OCI-LY7 (cell line): Measurements from ENCODE around the gene AGFG2. TPM values are rescaled to one million over a fixed set of nuclear protein-coding genes. Genes with fewer than 3 reads are reported as not detected.

Source experiments
- BruUV-seq: library from RNA; stranded (reverse); fragments of 400-500 nt; replicated peaks from 2 replicates; lab custom pipeline; 2021; lab: Mats Ljungman, UMichigan
- CTCF ChIA-PET: fragments of 300-600 bp; sonication (Branson Sonifier 250); formaldehyde crosslinking; loops from one replicate; lab custom pipeline; 2022; ENCODE audit warnings: antibody characterized with exemption; ENCODE audit not compliant: unreplicated experiment; lab: Charles Lee
- POLR2A ChIA-PET: fragments of 300-600 bp; sonication (Branson Sonifier 250); formaldehyde crosslinking; loops from one replicate; lab custom pipeline; 2022; ENCODE audit warnings: antibody characterized with exemption; lab: Charles Lee
- DNase-seq: peaks from one replicate; pipeline ENCODE4 v3.0.0-alpha.2; 2015; ENCODE audit warnings: low spot score
- H2AFZ ChIP-seq: fragments of 200-600 bp; sonication (generic), shearing (Covaris generic); 2 replicates; pipeline ENCODE4 v1.6.1; 2014; ENCODE audit warnings: mild to moderate bottlenecking, antibody characterized with exemption, low read length, moderate library complexity
- H3K27ac ChIP-seq: fragments of 200-600 bp; sonication (generic); 2 replicates; pipeline ENCODE4 v1.5.1; 2014; ENCODE audit warnings: mixed run types, low read depth, mild to moderate bottlenecking, moderate library complexity, low read length, inconsistent platforms; ENCODE audit not compliant: poor library complexity, severe bottlenecking
- H3K36me3 ChIP-seq: fragments of 200-600 bp; sonication (generic); 2 replicates; pipeline ENCODE4 v1.6.1; 2014; ENCODE audit warnings: mild to moderate bottlenecking, antibody characterized with exemption, low read length, moderate library complexity, mixed read lengths; ENCODE audit not compliant: insufficient read depth
- H3K4me1 ChIP-seq: fragments of 200-600 bp; sonication (generic); 2 replicates; pipeline ENCODE4 v1.5.1; 2014; ENCODE audit warnings: mild to moderate bottlenecking, low read length; ENCODE audit not compliant: insufficient read depth, poor library complexity, severe bottlenecking
- H3K4me2 ChIP-seq: fragments of 200-600 bp; sonication (generic); 2 replicates; pipeline ENCODE4 v1.6.1; 2014; ENCODE audit warnings: mild to moderate bottlenecking, low read length
- H3K4me3 ChIP-seq: fragments of 200-600 bp; sonication (generic); 2 replicates; pipeline ENCODE4 v1.5.1; 2014; ENCODE audit warnings: mild to moderate bottlenecking, low read depth, low read length; ENCODE audit not compliant: poor library complexity, severe bottlenecking
- H3K79me2 ChIP-seq: fragments of 200-600 bp; sonication (generic); 2 replicates; pipeline ENCODE4 v1.6.1; 2016; ENCODE audit warnings: low read depth, mild to moderate bottlenecking, low read length, moderate library complexity, mixed read lengths; ENCODE audit not compliant: insufficient read depth
- H3K9me2 ChIP-seq: fragments of 200-600 bp; sonication (generic); 2 replicates; pipeline ENCODE4 v1.6.1; 2016; ENCODE audit warnings: mild to moderate bottlenecking, low read length, mixed read lengths; ENCODE audit not compliant: insufficient read depth
- H3K9me3 ChIP-seq: fragments of 200-600 bp; sonication (generic); 2 replicates; pipeline ENCODE4 v1.6.1; 2014; ENCODE audit warnings: mild to moderate bottlenecking, mixed run types, low read length, mixed read lengths
- H4K20me1 ChIP-seq: fragments of 200-600 bp; sonication (generic); 2 replicates; pipeline ENCODE4 v1.6.1; 2014; ENCODE audit warnings: mild to moderate bottlenecking, antibody characterized with exemption, low read length, moderate library complexity, mixed read lengths; ENCODE audit not compliant: insufficient read depth
- CTCF ChIP-seq: fragments of 200-600 bp; sonication (generic); conservative IDR thresholded peaks from 2 replicates; pipeline ENCODE4 v1.5.1; 2014; ENCODE audit warnings: mild to moderate bottlenecking, antibody characterized with exemption, low read length, moderate library complexity, mixed read lengths
- EZH2phosphoT487 ChIP-seq: fragments of 200-600 bp; sonication (generic); IDR thresholded peaks from 2 replicates; pipeline ENCODE4 v1.6.1; 2018; ENCODE audit warnings: low read depth, borderline replicate concordance, mild to moderate bottlenecking, mixed run types, antibody characterized with exemption, low read length, moderate library complexity, mixed read lengths
- intact Hi-C: fragments of 100-400 bp; cut with micrococcal nuclease; formaldehyde crosslinking; loops from one replicate; pipeline ENCODE4 v1.10.0; 2022; ENCODE audit not compliant: unreplicated experiment
- total RNA-seq, 2 experiments: library from RNA; depleted of rRNA in 1 of 2; stranded (reverse); fragments of >200 nt in 1 of 2; shearing (Covaris generic) in 1 of 2; gene quantifications; 2 replicates each; pipeline ENCODE4 v1.2.3, GENCODE V29; 2014 to 2022

Gene AGFG2
- total RNA-seq, 2 experiments from 2014 or later = 11.5 to 15.2 TPM

GRCh38 chr7:100490483-100491191 lies 48.4 kb upstream of the AGFG2 start:
- Histone ChIP-seq H3K4me1 (peaks cover 18% of the 10 kb centered on the region), H3K4me2 (no peak overlapping the region), H3K36me3 (no peaks in the 10 kb centered on the region), H3K27ac (no peak overlapping the region), H3K4me3 (no peak overlapping the region), H3K9me2 (no peaks in the 10 kb centered on the region), H3K9me3 (no peaks in the 10 kb centered on the region), H2AFZ (no peak overlapping the region), H4K20me1 (no peaks in the 10 kb centered on the region), H3K79me2 (no peaks in the 10 kb centered on the region)
- DNase-seq = no peak
- CTCF ChIA-PET = no interaction called here
- intact Hi-C loops = no loop called here
- TF ChIP-seq CTCF (no peak), EZH2phosphoT487 (no peak)
- no TSS peak for BruUV-seq
- POLR2A ChIA-PET = no interaction called here

GRCh38 chr7:100491192-100491578 lies 47.8 kb upstream of the AGFG2 start:
- TF ChIP-seq EZH2phosphoT487 (no peak), CTCF (no peak)
- CTCF ChIA-PET = no interaction called here
- no peak overlapping the region for H3K4me3 ChIP-seq
- H3K9me2 ChIP-seq = no peaks in the 10 kb centered on the region
- POLR2A ChIA-PET = no interaction called here
- H3K4me2 ChIP-seq = no peak overlapping the region
- no peak overlapping the region for H2AFZ ChIP-seq
- H3K36me3 ChIP-seq = no peaks in the 10 kb centered on the region
- intact Hi-C loops = no loop called here
- H3K9me3 ChIP-seq = no peaks in the 10 kb centered on the region
- peaks cover 18% of the 10 kb centered on the region for H3K4me1 ChIP-seq
- no peaks in the 10 kb centered on the region for H3K79me2 ChIP-seq
- no TSS peak for BruUV-seq
- DNase-seq = no peak
- no peak overlapping the region for H3K27ac ChIP-seq
- H4K20me1 ChIP-seq = no peaks in the 10 kb centered on the region

- Histone ChIP-seq H3K4me1 (peaks cover 18% of the 10 kb centered on the region), H3K27ac (no peak overlapping the region), H3K79me2 (no peaks in the 10 kb centered on the region), H3K4me2 (peak overlapping the region; percentile 33; the same call in 1 of the 2 replicates), H2AFZ (peak overlapping the region; percentile 40), H4K20me1 (no peaks in the 10 kb centered on the region), H3K36me3 (no peaks in the 10 kb centered on the region), H3K4me3 (no peak overlapping the region), H3K9me3 (no peaks in the 10 kb centered on the region), H3K9me2 (no peaks in the 10 kb centered on the region)
- CTCF ChIA-PET = interaction anchor here (0.5 kb wide), 1 partner anchor 71 kb away, joined by 3 read pairs; no protein-coding TSS in a partner anchor
- intact Hi-C loops = no loop called here
- POLR2A ChIA-PET = interaction anchor here (0.7 kb wide), 1 partner anchor 301 kb away, joined by 4 read pairs; no protein-coding TSS in a partner anchor
- DNase-seq = no peak
- TF ChIP-seq CTCF (no peak), EZH2phosphoT487 (no peak)
- no TSS peak for BruUV-seq
Measured at GRCh38 chr7:100492738-100493475, 46.1 kb upstream of the AGFG2 start.
